Caco-2 (cell line): ENCODE measurements around the gene CALCA. TPM values are rescaled to one million over a fixed set of nuclear protein-coding genes. Genes with fewer than 3 reads are reported as not detected.

Source experiments
- BruUV-seq: library from RNA; stranded (reverse); fragments of 400-500 nt; replicated peaks from 2 replicates; lab custom pipeline; 2021; lab: Mats Ljungman, UMichigan
- CTCF ChIA-PET: fragments of 300-600 bp; sonication (Branson Sonifier 250); formaldehyde crosslinking; loops from one replicate; lab custom pipeline; 2022; ENCODE audit warnings: antibody characterized with exemption; lab: Charles Lee
- POLR2A ChIA-PET: fragments of 300-600 bp; sonication (Branson Sonifier 250); formaldehyde crosslinking; loops from one replicate; lab custom pipeline; 2022; ENCODE audit warnings: antibody characterized with exemption; lab: Charles Lee
- DNase-seq, 2 experiments: peaks; one replicate each; pipeline versions ENCODE4 v3.0.0 to v3.0.0-alpha.2; 2020 to 2022
- H3K27me3 ChIP-seq: replicated peaks from 2 replicates; pipeline ENCODE4 v1.6.0; 2011; ENCODE audit warnings: low read length; ENCODE audit not compliant: control insufficient read depth, insufficient read depth
- H3K36me3 ChIP-seq: 2 replicates; pipeline ENCODE4 v1.5.1; 2011; ENCODE audit warnings: low read length; ENCODE audit not compliant: control insufficient read depth, insufficient read depth
- H3K4me1 ChIP-seq: fragments of 250-450 bp; sonication (Bioruptor Pico); 2 replicates; pipeline ENCODE4 v1.5.1; 2020; ENCODE audit warnings: mild to moderate bottlenecking
- H3K4me3 ChIP-seq: 2 replicates; pipeline ENCODE4 v1.5.1; 2011; ENCODE audit warnings: low read depth, mild to moderate bottlenecking, control low read depth, low read length
- H3K9me3 ChIP-seq: fragments of 250-450 bp; sonication (Bioruptor Pico); 2 replicates; pipeline ENCODE4 v1.5.1; 2020; ENCODE audit warnings: mild to moderate bottlenecking, moderate library complexity
- H3K27ac Mint-ChIP-seq: one replicate; pipeline ENCODE4 v1.8.0; 2022; ENCODE audit warnings: mixed read lengths; ENCODE audit not compliant: unreplicated experiment
- H3K27me3 Mint-ChIP-seq: one replicate; pipeline ENCODE4 v1.8.0; 2022; ENCODE audit warnings: mixed read lengths; ENCODE audit not compliant: insufficient read depth, unreplicated experiment
- H3K36me3 Mint-ChIP-seq: one replicate; pipeline ENCODE4 v1.8.0; 2022; ENCODE audit warnings: mild to moderate bottlenecking, mixed read lengths; ENCODE audit not compliant: insufficient read depth, unreplicated experiment
- H3K4me1 Mint-ChIP-seq: one replicate; pipeline ENCODE4 v1.8.0; 2022; ENCODE audit warnings: low read depth, mixed read lengths; ENCODE audit not compliant: unreplicated experiment
- H3K4me3 Mint-ChIP-seq: one replicate; pipeline ENCODE4 v1.8.0; 2022; ENCODE audit warnings: mild to moderate bottlenecking, moderate library complexity, mixed read lengths; ENCODE audit not compliant: unreplicated experiment
- H3K9me3 Mint-ChIP-seq: one replicate; pipeline ENCODE4 v1.8.0; 2022; ENCODE audit warnings: mixed read lengths; ENCODE audit not compliant: unreplicated experiment
- intact Hi-C: fragments of 100-400 bp; cut with micrococcal nuclease; formaldehyde crosslinking; loops from one replicate; pipeline ENCODE4 v1.10.0; 2022; ENCODE audit not compliant: unreplicated experiment
- total RNA-seq: library from RNA; stranded (reverse); gene quantifications from 2 replicates; pipeline ENCODE4 v1.2.3, GENCODE V29; 2022
- TF ChIP-seq, protein P1 (sequence below), 2 experiments: fragments of 200-600 bp in 1 of 2; IDR thresholded peaks; 1 replicate in 1 of 2; 2 replicates in 1 of 2; pipeline versions ENCODE4 v1.5.1 to v1.8.0; 2011 to 2022; ENCODE audit warnings: antibody characterized with exemption in 1 of 2, control low read depth in 1 of 2, inconsistent platforms in 1 of 2, low read depth in 1 of 2, low read length in 1 of 2, mild to moderate bottlenecking in 1 of 2, moderate library complexity in 1 of 2; ENCODE audit not compliant: insufficient read depth in 1 of 2, severe bottlenecking in 1 of 2, unreplicated experiment in 1 of 2

CALCA gene
- total RNA-seq, 1 experiment from 2014 or later = not detected

DNA sequence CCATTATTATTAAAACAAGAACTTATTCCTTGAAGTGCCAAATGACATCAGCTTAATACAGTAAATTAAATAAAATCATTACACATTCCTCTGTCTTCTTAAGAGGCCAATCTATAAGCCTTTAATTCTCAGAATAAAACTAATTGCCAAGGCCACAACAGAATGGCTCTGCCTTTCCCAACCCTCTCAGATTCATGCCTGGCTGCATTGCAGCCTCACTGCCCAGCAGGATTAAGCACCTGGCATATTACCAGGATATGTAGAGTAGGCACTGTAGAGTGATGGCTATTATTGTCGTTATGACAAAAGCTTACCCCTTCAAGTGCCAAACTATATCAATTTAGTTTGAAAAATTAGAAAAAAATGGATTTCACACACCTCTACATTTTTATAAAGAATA lies 9.4 kb upstream of the CALCA start:
- no peaks in the 10 kb centered on the region for H3K4me1 ChIP-seq
- intact Hi-C loops = no loop called here
- no peak for DNase-seq
- Mint-ChIP-seq H3K27me3 (peaks cover 15% of the 10 kb centered on the region), H3K4me3 (no peak overlapping the region), H3K36me3 (no peaks in the 10 kb centered on the region), H3K9me3 (no peaks in the 10 kb centered on the region), H3K4me1 (no peaks in the 10 kb centered on the region), H3K27ac (no peak overlapping the region)
- POLR2A ChIA-PET = no interaction called here
- H3K9me3 ChIP-seq = no peaks in the 10 kb centered on the region
- BruUV-seq = no TSS peak
- CTCF ChIA-PET = no interaction called here
- TF ChIP-seq, protein P1, sequence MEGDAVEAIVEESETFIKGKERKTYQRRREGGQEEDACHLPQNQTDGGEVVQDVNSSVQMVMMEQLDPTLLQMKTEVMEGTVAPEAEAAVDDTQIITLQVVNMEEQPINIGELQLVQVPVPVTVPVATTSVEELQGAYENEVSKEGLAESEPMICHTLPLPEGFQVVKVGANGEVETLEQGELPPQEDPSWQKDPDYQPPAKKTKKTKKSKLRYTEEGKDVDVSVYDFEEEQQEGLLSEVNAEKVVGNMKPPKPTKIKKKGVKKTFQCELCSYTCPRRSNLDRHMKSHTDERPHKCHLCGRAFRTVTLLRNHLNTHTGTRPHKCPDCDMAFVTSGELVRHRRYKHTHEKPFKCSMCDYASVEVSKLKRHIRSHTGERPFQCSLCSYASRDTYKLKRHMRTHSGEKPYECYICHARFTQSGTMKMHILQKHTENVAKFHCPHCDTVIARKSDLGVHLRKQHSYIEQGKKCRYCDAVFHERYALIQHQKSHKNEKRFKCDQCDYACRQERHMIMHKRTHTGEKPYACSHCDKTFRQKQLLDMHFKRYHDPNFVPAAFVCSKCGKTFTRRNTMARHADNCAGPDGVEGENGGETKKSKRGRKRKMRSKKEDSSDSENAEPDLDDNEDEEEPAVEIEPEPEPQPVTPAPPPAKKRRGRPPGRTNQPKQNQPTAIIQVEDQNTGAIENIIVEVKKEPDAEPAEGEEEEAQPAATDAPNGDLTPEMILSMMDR (IDR thresholded peaks at IDR 0.05; ENCODE audit: insufficient read depth in 1 of 2, low read depth in 1 of 2, low read length in 1 of 2, severe bottlenecking in 1 of 2, unreplicated experiment in 1 of 2) = no peak
- H3K36me3 ChIP-seq = no peaks in the 10 kb centered on the region
- no peak overlapping the region for H3K4me3 ChIP-seq
- no peaks in the 10 kb centered on the region for H3K27me3 ChIP-seq

DNA sequence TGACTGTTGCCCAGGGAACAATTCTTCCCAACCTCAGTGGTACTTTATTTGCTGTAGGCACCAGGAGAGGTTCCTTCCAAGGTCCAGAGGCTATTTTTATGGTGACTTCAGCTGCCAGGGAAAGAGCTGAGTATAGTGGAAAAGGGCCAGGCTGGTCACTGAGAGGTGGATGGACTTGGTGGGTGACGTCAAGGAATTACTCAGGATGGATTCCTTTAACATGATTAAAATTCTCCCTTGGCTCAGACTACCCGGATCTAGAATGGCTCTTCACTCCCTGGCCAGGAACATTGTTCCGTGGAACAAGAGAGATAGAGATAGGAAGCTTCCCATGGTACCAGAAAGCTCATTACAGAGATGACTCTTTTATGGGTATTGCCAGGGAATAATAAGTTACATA lies 8.7 kb upstream of the CALCA start:
- no TSS peak for BruUV-seq
- H3K36me3 Mint-ChIP-seq = no peaks in the 10 kb centered on the region
- H3K9me3 Mint-ChIP-seq = no peaks in the 10 kb centered on the region
- no peak overlapping the region for H3K27ac Mint-ChIP-seq
- TF ChIP-seq, protein P1 (IDR thresholded peaks at IDR 0.05; ENCODE audit: insufficient read depth in 1 of 2, low read depth in 1 of 2, low read length in 1 of 2, severe bottlenecking in 1 of 2, unreplicated experiment in 1 of 2) = no peak
- intact Hi-C loops = no loop called here
- H3K4me3 ChIP-seq = no peak overlapping the region
- DNase-seq = no peak
- no peaks in the 10 kb centered on the region for H3K36me3 ChIP-seq
- H3K27me3 ChIP-seq = no peaks in the 10 kb centered on the region
- no peak overlapping the region for H3K4me3 Mint-ChIP-seq
- no peaks in the 10 kb centered on the region for H3K9me3 ChIP-seq
- ChIA-PET CTCF (no interaction called here), POLR2A (no interaction called here)
- no peaks in the 10 kb centered on the region for H3K4me1 ChIP-seq
- H3K4me1 Mint-ChIP-seq = no peaks in the 10 kb centered on the region
- H3K27me3 Mint-ChIP-seq = peaks cover 19% of the 10 kb centered on the region

DNA sequence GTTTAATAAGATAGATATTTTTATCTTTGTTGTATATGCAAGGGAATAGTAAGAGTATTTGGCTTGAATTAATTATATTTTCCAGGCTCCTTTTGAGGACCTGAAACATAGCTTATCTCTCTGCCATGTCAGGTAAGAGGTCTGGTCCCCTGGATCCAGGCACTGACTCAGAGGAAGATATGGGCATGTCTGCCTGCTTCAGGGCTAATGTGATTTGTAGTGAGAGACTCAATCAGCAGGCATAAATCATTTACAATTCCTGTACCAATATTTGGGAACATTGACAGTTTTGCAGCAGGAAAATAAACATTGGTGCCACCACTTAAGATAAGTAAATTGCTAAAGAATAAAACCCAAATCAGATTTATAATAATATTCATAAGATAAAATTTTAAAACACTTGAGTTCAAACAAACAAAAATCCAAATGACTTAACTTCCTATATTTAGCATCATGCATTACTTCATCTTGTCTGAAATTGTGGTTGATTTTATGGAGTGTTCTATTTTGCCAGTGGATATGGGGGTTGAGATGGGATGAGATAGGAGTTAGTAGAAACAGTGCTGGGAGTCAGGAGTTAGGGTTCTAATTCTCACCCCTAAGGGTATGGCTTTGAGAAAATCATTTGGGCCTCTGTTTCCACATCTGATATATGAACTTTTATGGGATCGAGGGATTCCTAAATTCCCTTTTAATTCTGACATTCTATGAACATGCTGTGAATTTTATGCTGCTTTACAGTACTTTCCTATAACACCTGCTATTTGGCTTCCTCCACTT lies 5.1 kb upstream of the CALCA start:
- intact Hi-C loops = loop anchor here (10.0 kb wide), 1 partner anchor 228 kb away; no protein-coding TSS in a partner anchor
- Mint-ChIP-seq H3K9me3 (no peaks in the 10 kb centered on the region), H3K4me1 (no peaks in the 10 kb centered on the region), H3K27ac (no peak overlapping the region), H3K27me3 (peaks cover 17% of the 10 kb centered on the region), H3K4me3 (no peak overlapping the region), H3K36me3 (no peaks in the 10 kb centered on the region)
- TF ChIP-seq, protein P1 (IDR thresholded peaks at IDR 0.05; ENCODE audit: insufficient read depth in 1 of 2, low read depth in 1 of 2, low read length in 1 of 2, severe bottlenecking in 1 of 2, unreplicated experiment in 1 of 2) = no peak
- no peaks in the 10 kb centered on the region for H3K9me3 ChIP-seq
- CTCF ChIA-PET = no interaction called here
- no peak overlapping the region for H3K4me3 ChIP-seq
- BruUV-seq = no TSS peak
- no peaks in the 10 kb centered on the region for H3K36me3 ChIP-seq
- H3K4me1 ChIP-seq = no peaks in the 10 kb centered on the region
- H3K27me3 ChIP-seq = peaks cover 1% of the 10 kb centered on the region; the same call in 1 of the 2 replicates
- POLR2A ChIA-PET = no interaction called here
- DNase-seq = no peak
